Endothelial cell of umbilical vein (primary cell): Measurements from ENCODE around the gene RAD51B. TPM values are rescaled to one million over a fixed set of nuclear protein-coding genes. Genes with fewer than 3 reads are reported as not detected.

ENCODE experiments used
- BruUV-seq: library from RNA; stranded (reverse); fragments of 400-500 nt; replicated peaks from 2 replicates; lab custom pipeline; 2021; lab: Mats Ljungman, UMichigan
- CTCF ChIA-PET: fragments of 300-600, 350-600 bp; sonication (Branson Sonifier 250); formaldehyde crosslinking; loops from one replicate; lab custom pipeline; 2021; ENCODE audit warnings: antibody characterized with exemption, inconsistent platforms; lab: Charles Lee
- POLR2A ChIA-PET: fragments of 300-600, 350-600 bp; sonication (Branson Sonifier 250); formaldehyde crosslinking; loops from one replicate; lab custom pipeline; 2021; ENCODE audit warnings: antibody characterized with exemption, inconsistent platforms; lab: Charles Lee
- DNase-seq: peaks from one replicate; pipeline ENCODE4 v3.0.0-alpha.2; 2011; ENCODE audit warnings: low read depth, low spot score
- FAIRE-seq: peaks from 2 replicates; lab custom pipeline; 2011; peaks lifted over from hg19 to GRCh38; lab: Jason Lieb, UNC
- H2AFZ ChIP-seq: 2 replicates; pipeline ENCODE4 v1.6.0; 2012; ENCODE audit warnings: low read depth, low read length, control low read depth, inconsistent platforms
- H3K27ac ChIP-seq: 2 replicates; pipeline ENCODE4 v1.5.1; 2011; ENCODE audit warnings: low read depth, mild to moderate bottlenecking, control low read depth, low read length, moderate library complexity; ENCODE audit not compliant: insufficient read depth
- H3K27me3 ChIP-seq, 2 experiments: 2 replicates each; pipeline versions ENCODE4 v1.6.0 to v1.6.1; 2011; ENCODE audit warnings: low read length in 2 of 2, mixed read lengths in 1 of 2; ENCODE audit not compliant: control insufficient read depth in 2 of 2, insufficient read depth in 2 of 2
- H3K36me3 ChIP-seq, 2 experiments: 2 replicates in 1 of 2; 3 replicates in 1 of 2; pipeline ENCODE4 v1.5.1; 2011; ENCODE audit warnings: low read length in 2 of 2, mild to moderate bottlenecking in 1 of 2, moderate library complexity in 1 of 2; ENCODE audit not compliant: control insufficient read depth in 2 of 2, insufficient read depth in 2 of 2; ENCODE audit errors: extremely low read depth in 1 of 2
- H3K4me1 ChIP-seq: 3 replicates; pipeline ENCODE4 v1.5.1; 2011; ENCODE audit warnings: mild to moderate bottlenecking, low read length; ENCODE audit not compliant: control insufficient read depth, insufficient read depth; ENCODE audit errors: extremely low read depth
- H3K4me2 ChIP-seq: 2 replicates; pipeline ENCODE4 v1.6.1; 2011; ENCODE audit warnings: low read length, control low read depth, mixed read lengths; ENCODE audit not compliant: insufficient read depth
- H3K4me3 ChIP-seq, 3 experiments: fragments of 200-600 bp in 1 of 3; sonication (generic), shearing (Covaris generic) in 1 of 3; replicated peaks in 1 of 3; 2 replicates each; pipeline ENCODE4 v1.5.1; 2011 to 2016; ENCODE audit warnings: control low read depth in 3 of 3, low read length in 3 of 3, mild to moderate bottlenecking in 2 of 3, inconsistent platforms in 1 of 3, low read depth in 1 of 3, moderate library complexity in 1 of 3; ENCODE audit not compliant: insufficient read depth in 1 of 3
- H3K79me2 ChIP-seq: 2 replicates; pipeline ENCODE4 v1.6.0; 2012; ENCODE audit warnings: low read length, inconsistent platforms; ENCODE audit not compliant: control insufficient read depth, insufficient read depth
- H3K9ac ChIP-seq: replicated peaks from 2 replicates; pipeline ENCODE3; 2011; ENCODE audit warnings: low read length, control low read depth; ENCODE audit not compliant: insufficient read depth; ENCODE audit errors: extremely low read depth
- H3K9me1 ChIP-seq: replicated peaks from 3 replicates; pipeline ENCODE4 v1.6.0; 2011; ENCODE audit warnings: mild to moderate bottlenecking, low read length; ENCODE audit not compliant: control insufficient read depth, insufficient read depth; ENCODE audit errors: extremely low read depth
- H3K9me3 ChIP-seq: replicated peaks from 2 replicates; pipeline ENCODE4 v1.5.1; 2012; ENCODE audit warnings: low read length, inconsistent platforms; ENCODE audit not compliant: control insufficient read depth, insufficient read depth
- H4K20me1 ChIP-seq: replicated peaks from 2 replicates; pipeline ENCODE3; 2011; ENCODE audit warnings: mild to moderate bottlenecking, low read length; ENCODE audit not compliant: control insufficient read depth, insufficient read depth; ENCODE audit errors: extremely low read depth
- CTCF ChIP-seq, 2 donors: IDR thresholded peaks; 1 replicate in 1 of 2; 2 replicates in 1 of 2; pipeline ENCODE4 v1.5.1; 2011; ENCODE audit warnings: low read length in 2 of 2, mild to moderate bottlenecking in 2 of 2, moderate library complexity in 2 of 2, control low read depth in 1 of 2, inconsistent platforms in 1 of 2, low read depth in 1 of 2; ENCODE audit not compliant: insufficient read depth in 1 of 2; ENCODE audit errors: extremely low read depth in 1 of 2
- EZH2 ChIP-seq: IDR thresholded peaks from 2 replicates; pipeline ENCODE4 v1.6.1; 2012; ENCODE audit warnings: borderline replicate concordance, low read depth, mild to moderate bottlenecking, moderate library complexity, low read length, inconsistent platforms; ENCODE audit not compliant: severe bottlenecking
- JUN ChIP-seq: IDR thresholded peaks from 2 replicates; pipeline ENCODE4 v1.6.1; 2011; ENCODE audit warnings: borderline replicate concordance, low read depth; ENCODE audit not compliant: insufficient read length, insufficient read depth
- POLR2A ChIP-seq: IDR thresholded peaks from 2 replicates; pipeline ENCODE4 v1.6.1; 2012; ENCODE audit warnings: low read depth, mild to moderate bottlenecking, control low read depth, low read length
- dilution Hi-C: fragments of 300-500 bp; cut with MboI; formaldehyde crosslinking; loops from one replicate; pipeline ENCODE4 v1.15.0; 2019; ENCODE audit warnings: low sequenced_read_pairs; ENCODE audit not compliant: extremely low pct_ligation_motif_present
- intact Hi-C: fragments of 100-400 bp; cut with micrococcal nuclease; formaldehyde crosslinking; loops from one replicate; pipeline ENCODE4 v1.10.0; 2022
- polyA plus RNA-seq, 4 experiments: library from polyadenylated mRNA; depleted of rRNA in 3 of 4; stranded (reverse) in 3 of 4; unstranded in 1 of 4; fragments of >200 nt; gene quantifications; 2 replicates each; pipeline versions ENCODE4 v1.2.1 to v1.2.3, GENCODE V29; 2011 to 2012; ENCODE audit warnings: missing spikeins in 1 of 4
- total RNA-seq: library from RNA; stranded (reverse); gene quantifications from 2 replicates; pipeline ENCODE4 v1.2.3, GENCODE V29; 2021

Gene RAD51B
- total and polyA plus RNA-seq, 2 donors (not counting 3 experiments of a cell fraction or from before 2014, with no cell fraction given): 3.9 to 19.0 TPM

- peaks cover 7% of the 10 kb centered on the region for H3K4me1 ChIP-seq
- H3K9me3 ChIP-seq: no peaks in the 10 kb centered on the region
- ChIA-PET POLR2A (no interaction called here), CTCF (no interaction called here)
- no peak overlapping the region for H3K4me3 ChIP-seq
- no peaks in the 10 kb centered on the region for H3K27me3 ChIP-seq
- no peaks in the 10 kb centered on the region for H3K36me3 ChIP-seq
- H3K79me2 ChIP-seq: no peaks in the 10 kb centered on the region
- no peak overlapping the region for H3K4me2 ChIP-seq
- no peaks in the 10 kb centered on the region for H3K9me1 ChIP-seq
- no peak overlapping the region for H2AFZ ChIP-seq
- intact Hi-C loops: no loop called here
- dilution Hi-C loops: no loop called here
- no peak for TF ChIP-seq CTCF (IDR thresholded peaks at IDR 0.05; ENCODE audit: extremely low read depth in 1 of 2, insufficient read depth in 1 of 2, low read depth in 1 of 2, low read length in 2 of 2)
- no peak for TF ChIP-seq EZH2
- FAIRE-seq: no peak
- H4K20me1 ChIP-seq: no peaks in the 10 kb centered on the region
- no peak overlapping the region for H3K9ac ChIP-seq
- no TSS peak for BruUV-seq
- DNase-seq: no peak
- H3K27ac ChIP-seq: no peak overlapping the region
Measured at GRCh38 chr14:68604361-68604730, 784.8 kb downstream of the RAD51B start.

GRCh38 chr14:68604822-68605221, 785.2 kb downstream of the RAD51B start:
- Histone ChIP-seq H3K27me3 (no peaks in the 10 kb centered on the region), H3K79me2 (no peaks in the 10 kb centered on the region), H3K9ac (no peak overlapping the region), H3K36me3 (no peaks in the 10 kb centered on the region), H3K4me2 (no peak overlapping the region), H3K9me1 (no peaks in the 10 kb centered on the region), H4K20me1 (no peaks in the 10 kb centered on the region), H3K4me1 (peaks cover 3% of the 10 kb centered on the region), H3K27ac (no peak overlapping the region), H3K9me3 (no peaks in the 10 kb centered on the region), H2AFZ (no peak overlapping the region), H3K4me3 (no peak overlapping the region)
- POLR2A ChIA-PET: no interaction called here
- intact Hi-C loops: no loop called here
- CTCF ChIA-PET: no interaction called here
- DNase-seq: no peak
- BruUV-seq: no TSS peak
- dilution Hi-C loops: no loop called here
- no peak for FAIRE-seq
- TF ChIP-seq POLR2A (no peak), JUN (no peak)
